Dedifferentiated amniotic fluid mesenchymal stem cell (primary cell): ENCODE data around the gene SLC27A4.

Experiments
- DNase-seq: peaks from one replicate; pipeline ENCODE4 v3.0.0-alpha.2; 2016; ENCODE audit errors: extremely low spot score

The SLC27A4 gene

GRCh38 chr9:128391956-128392301, 51.6 kb downstream of the SLC27A4 start:
- no peak for DNase-seq

DNA sequence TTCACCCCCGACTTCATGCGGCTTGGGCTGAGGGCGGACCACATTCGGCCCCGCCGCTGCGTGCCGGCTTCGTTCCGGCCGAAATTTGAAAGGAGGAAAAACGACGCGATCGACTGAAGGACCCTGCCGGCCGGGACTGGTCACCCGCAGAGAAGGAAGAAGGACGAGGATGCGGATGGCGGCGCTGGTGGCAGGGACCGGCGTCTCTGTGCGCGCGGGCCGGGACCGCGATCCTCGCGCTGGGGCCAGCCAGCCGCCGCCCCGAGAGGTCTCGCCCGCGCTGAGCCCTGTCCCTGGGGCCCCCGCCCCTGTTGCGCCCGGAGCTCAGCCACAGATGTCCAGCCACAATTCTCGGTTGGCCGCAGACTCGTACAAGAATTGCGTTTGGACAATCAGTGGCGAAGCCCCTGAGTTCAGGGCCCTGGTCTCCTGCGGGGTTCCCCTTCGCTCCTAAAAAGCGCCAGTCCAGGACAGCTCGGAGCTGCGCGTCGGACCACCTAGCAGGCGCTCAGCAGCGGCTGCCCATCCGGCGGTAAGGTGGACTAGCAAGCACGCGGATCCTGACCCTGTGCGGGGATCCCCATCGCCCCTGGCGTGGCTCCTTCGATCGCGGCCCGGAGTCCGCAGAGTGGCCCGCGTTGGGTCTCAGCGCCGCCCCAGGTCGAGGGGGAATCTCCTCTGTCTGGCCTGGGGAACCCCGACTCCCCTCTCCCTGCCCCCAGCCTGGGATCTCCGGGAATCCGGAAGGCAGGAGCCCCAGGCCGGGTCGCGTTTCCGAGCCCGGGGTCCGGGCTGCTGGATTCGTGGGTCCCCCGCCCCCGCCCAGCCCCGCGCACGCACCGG, 52.2 kb downstream of the SLC27A4 start:
- no peak for DNase-seq

GRCh38 chr9:128393145-128393775, 52.9 kb downstream of the SLC27A4 start:
- DNase-seq: no peak

DNA sequence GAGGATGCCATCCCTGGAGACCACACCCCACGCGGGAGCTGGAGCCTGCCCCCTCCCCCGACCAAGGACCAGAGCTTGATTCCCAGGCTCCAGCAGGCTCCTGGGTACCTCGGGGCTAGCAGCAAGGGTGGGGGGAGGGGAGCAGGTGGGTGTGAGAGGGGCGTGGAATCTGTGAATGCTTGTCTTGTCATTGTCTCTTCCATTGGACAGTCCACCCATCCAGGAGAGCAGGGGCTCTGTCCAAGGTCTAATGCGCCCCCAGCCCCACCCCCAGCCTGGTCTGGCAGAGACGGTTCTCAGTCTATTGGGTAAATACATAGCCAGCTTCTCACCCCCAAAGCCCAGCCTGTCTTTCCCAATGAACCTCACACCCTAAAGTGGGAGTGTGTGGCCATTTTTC, 53.6 kb downstream of the SLC27A4 start:
- no peak for DNase-seq

DNA sequence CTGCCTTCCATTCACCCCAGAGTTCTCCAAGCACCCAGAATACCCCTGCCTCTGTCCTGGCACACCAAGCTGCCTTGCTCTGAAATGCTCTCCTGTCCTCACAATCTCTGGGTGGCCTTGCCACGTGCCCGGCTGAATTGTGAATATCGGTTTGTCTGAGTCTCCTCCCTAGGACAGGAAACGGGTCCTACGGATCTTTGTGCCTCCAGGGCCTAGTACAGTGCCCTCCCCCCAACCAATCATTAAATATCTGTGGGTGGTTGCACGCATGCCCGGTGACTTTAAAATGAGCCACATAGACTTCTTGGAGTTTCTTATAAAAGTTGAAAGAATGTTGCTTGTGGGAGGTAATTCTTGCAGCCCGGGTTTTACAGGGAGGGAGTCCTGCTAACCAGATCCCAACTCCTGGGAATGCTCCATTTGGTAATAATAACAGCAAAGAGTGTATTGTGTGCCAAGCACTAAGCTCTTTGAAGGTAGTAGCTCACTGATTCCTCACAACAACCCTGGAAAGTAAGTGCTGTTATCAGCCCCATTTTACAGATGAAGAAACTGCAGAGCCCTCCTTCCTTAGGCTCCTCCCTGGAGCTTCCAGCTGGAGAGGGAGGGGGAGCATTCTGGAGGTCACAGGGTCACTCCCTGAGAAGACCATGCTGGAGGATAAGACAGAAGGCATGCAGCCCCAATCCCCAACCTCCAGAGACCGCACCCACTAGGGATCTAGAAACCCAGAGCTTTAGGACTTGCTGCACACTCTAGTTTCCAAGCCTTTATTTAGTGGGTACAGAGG, 54.2 kb downstream of the SLC27A4 start:
- no peak for DNase-seq

GRCh38 chr9:128396970-128397613, 56.8 kb downstream of the SLC27A4 start:
- DNase-seq: no peak

DNA sequence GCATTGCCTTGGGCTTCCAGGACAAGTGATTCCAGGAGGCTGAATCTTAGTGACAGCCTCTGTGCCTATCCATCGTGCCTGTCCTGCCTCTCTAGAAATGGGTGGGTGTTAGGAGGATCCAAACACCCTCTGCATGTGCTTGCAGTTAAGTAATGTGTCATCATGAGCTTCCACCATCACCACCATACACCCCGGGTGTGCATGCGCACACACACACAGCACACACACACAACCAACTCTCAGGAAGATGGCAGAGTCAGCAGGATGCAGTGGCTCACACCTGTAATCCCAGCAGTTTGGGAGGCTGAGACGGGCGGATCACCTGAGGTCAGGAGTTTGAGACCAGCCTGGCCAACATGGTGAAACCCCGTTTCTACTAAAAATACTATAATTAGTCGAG, 57.5 kb downstream of the SLC27A4 start:
- DNase-seq: no peak

GRCh38 chr9:128399861-128400260, 59.5 kb downstream of the SLC27A4 start:
- no peak for DNase-seq

DNA sequence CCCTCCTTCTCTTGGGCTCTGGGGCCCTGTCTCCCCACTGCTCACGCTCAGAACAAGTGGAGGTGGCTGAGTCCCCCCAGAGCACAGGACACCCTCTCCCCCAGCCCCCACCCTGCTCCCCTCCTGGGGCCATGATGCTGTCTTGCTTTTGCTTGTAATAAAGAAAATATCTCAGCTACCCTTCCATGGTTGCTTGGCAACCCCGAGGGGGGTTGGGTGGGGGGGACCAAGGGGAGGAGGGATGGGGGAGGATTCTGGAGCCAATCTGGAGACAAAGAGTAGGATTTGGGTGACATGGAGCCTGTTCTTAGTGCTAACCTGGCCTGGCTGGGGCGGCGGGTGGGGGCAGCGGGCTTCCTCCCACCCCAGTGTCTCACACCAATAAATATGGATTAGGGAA, 64.2 kb downstream of the SLC27A4 start:
- DNase-seq: no peak

DNA sequence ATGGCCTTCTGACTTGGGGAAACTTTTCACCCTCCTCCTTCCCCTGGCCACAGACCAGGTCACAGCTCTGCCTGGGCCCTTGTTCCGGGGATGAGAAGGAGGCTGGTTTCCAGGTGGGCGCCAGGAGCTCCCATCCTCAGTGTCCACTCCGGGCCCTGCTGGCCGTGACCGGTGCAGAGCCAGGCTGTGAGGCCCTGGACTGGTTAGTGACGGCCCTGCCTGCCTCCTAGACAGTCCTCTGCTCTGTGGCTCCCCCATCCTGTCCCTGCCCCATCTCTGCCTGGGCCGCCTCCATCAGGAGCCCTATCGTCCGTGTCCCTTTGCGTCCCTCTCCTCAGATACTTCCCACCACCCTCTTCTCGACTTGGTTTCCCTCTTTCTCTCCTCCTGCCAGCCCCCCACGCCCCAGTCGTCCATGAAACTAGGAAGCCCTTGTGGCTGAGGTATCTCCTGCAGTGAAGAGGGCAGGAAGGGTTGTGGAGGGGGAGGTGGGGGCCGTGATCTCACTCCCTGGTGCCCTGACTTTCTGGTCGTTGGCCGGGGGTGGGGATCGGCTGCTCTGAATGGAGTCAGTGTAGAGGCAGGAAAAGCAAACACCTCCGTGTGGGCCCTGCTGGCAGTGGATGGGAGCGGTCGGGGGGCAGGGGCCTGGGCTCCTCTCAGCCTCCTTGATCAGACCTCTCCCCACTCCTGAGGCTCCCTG, 64.9 kb downstream of the SLC27A4 start:
- no peak for DNase-seq

GRCh38 chr9:128405780-128406171, 65.4 kb downstream of the SLC27A4 start:
- DNase-seq: no peak

DNA sequence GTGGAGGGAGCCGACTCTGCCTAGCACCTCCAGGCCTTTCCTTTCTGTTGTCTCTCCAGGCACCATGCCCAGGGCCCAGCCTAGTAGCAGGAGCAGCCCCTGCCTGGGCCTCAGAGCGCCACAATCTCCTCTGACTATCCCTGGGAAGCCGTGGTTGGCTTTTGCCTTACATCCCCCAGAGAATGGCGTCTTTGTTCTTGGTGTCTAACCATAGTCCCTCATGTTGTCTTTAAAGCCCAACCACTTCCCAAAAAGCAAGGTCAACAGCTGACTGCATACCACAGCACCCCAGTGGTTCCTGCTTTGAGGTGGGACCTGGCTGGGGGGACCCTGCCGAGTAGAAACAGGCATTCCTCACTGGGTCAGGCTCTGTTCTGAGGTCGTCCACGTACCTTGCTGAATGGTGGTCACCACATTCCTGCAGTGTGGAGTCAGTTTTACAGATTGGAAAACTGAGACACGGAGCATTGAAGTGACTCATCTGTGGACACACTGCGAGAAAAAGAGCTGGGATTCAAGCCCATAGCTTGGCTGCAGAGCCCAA, 66.6 kb downstream of the SLC27A4 start:
- DNase-seq: no peak

DNA sequence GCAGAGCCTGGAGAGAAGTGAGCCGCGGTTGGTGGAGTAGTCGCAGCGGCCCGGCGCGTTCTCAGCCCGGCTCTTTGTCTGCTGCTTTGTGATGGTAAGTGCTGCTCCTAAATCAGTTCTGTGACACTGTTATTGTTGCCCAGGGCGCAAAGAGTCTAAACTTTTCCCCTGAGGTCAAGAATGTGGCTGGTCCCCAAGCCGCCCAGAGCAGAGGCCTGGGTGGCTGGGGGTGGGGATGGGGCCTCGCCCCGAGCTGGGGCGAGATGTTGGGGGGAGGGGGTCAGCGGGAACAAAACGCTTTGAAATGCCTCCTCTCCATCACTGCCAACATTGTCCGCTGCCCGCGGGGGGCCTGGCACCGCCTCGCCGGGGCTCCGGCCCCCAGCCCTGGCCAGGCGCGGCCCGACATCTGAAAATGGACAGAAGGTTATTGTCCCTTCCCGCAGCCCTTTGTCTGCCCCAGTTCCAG, 68.7 kb downstream of the SLC27A4 start:
- no peak for DNase-seq

GRCh38 chr9:128409450-128409849, 69.1 kb downstream of the SLC27A4 start:
- no peak for DNase-seq

DNA sequence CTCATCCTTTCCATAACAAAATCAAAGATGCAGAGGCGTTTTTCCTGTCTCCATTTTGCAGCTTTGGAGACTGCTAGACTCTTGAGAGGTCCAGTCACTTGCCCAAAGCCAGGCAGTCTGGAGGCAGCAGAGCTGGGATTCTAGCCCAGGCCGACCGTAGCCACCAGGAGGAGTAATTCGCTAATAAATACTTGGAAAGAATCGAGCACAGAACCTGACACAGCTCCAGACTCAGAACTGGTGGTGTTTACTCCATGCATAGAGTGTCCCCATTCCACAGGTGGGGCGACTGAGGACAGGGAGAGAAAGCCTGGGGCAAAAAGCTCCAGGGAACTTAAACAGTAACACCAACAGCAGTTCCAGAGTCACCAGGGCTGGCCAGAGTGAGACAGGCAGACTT, 69.7 kb downstream of the SLC27A4 start:
- no peak for DNase-seq
